Activated CD4-positive, alpha-beta T cell treated with anti-CD3 and anti-CD28 coated beads, Interleukin-2, amount 10 ng/mL, durations not matched to agents 7 days and 5 days (primary cell): ENCODE results near the gene SMIM28. TPM values are rescaled to one million over a fixed set of nuclear protein-coding genes. Genes with fewer than 3 reads are reported as not detected.
A peak's percentile ranks its signal among the peaks of the same experiment; 100 is the strongest.

Experiments
- CTCF ChIA-PET: fragments of 350-600 bp; sonication (Branson Sonifier 250); formaldehyde crosslinking; loops from one replicate; lab custom pipeline; 2021; ENCODE audit warnings: antibody characterized with exemption; lab: Charles Lee
- POLR2A ChIA-PET: fragments of 350-600 bp; sonication (Branson Sonifier 250); formaldehyde crosslinking; loops from one replicate; lab custom pipeline; 2021; ENCODE audit warnings: antibody characterized with exemption; lab: Charles Lee
- DNase-seq: peaks from one replicate; pipeline ENCODE4 v3.0.0-alpha.2; 2020
- H3K27ac Mint-ChIP-seq: one replicate; pipeline ENCODE4 v1.8.0; 2021; ENCODE audit warnings: mild to moderate bottlenecking, moderate library complexity, mixed read lengths
- H3K27me3 Mint-ChIP-seq: one replicate; pipeline ENCODE4 v1.8.0; 2021; ENCODE audit warnings: mixed read lengths
- H3K36me3 Mint-ChIP-seq: one replicate; pipeline ENCODE4 v1.8.0; 2021; ENCODE audit warnings: low read depth, mixed read lengths
- H3K4me1 Mint-ChIP-seq: one replicate; pipeline ENCODE4 v1.8.0; 2021; ENCODE audit warnings: mixed read lengths
- H3K4me3 Mint-ChIP-seq: one replicate; pipeline ENCODE4 v1.8.0; 2021; ENCODE audit warnings: mild to moderate bottlenecking, moderate library complexity, mixed read lengths
- H3K9me3 Mint-ChIP-seq: one replicate; pipeline ENCODE4 v1.8.0; 2021; ENCODE audit warnings: mixed read lengths
- total RNA-seq, 2 experiments: library from RNA; stranded (reverse); gene quantifications; one replicate each; pipeline ENCODE4 v1.2.3, GENCODE V29; 2021

SMIM28 gene
- total RNA-seq, 2 experiments from 2014 or later = not detected

DNA sequence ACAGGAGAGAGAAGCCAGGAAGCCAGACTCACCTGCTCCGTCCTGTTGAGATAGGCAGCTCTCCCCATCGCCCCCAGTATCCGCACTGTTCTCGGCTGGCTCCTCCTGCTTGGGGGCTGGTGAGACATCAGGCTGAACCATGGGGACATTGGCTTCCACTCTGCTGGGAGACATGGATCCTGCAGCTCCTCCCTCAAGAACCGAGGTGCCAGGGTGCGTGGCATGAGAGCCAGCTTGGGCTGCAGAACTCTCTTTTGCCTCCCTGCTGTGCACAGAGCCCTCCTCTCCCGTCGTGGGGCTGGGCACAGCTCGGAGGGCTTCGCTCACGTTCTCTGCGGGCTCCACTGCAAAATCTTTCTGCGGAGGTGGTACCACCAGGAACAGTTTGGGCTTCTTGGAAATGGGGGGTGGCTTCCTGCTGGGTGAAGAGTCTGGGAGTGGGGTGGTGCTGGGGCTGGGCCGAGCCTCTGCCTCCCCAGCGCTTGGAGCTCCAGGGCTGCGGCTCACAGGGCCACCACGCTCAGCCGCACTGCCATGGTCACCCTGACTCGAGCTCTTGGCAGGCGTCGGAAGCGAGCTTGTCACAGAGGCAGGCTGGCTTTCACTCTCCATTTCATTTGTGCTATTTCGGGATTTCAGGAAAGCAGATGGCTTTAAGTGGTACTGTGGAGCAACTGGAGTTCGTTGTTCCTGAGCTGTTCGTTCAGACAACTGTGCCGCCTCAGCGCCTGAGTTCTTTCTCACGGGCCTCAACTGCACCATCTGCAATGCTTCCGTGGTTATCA is 52.8 kb downstream of the SMIM28 start:
- H3K4me1 Mint-ChIP-seq = no peaks in the 10 kb centered on the region
- no peak overlapping the region for H3K27ac Mint-ChIP-seq
- no peak for DNase-seq
- CTCF ChIA-PET = interaction anchor here (0.6 to 1.9 kb wide), 6 partner anchors 16 to 158 kb away, joined by 3 to 6 read pairs (median 4); no protein-coding TSS in a partner anchor
- H3K36me3 Mint-ChIP-seq = no peaks in the 10 kb centered on the region
- H3K9me3 Mint-ChIP-seq = no peaks in the 10 kb centered on the region
- POLR2A ChIA-PET = no interaction called here
- no peaks in the 10 kb centered on the region for H3K27me3 Mint-ChIP-seq
- no peak overlapping the region for H3K4me3 Mint-ChIP-seq

GRCh38 chr6:138431256-138432062 is 53.8 kb downstream of the SMIM28 start:
- Mint-ChIP-seq H3K27me3 (no peaks in the 10 kb centered on the region), H3K27ac (peak overlapping the region; percentile 39), H3K4me3 (no peak overlapping the region), H3K4me1 (no peaks in the 10 kb centered on the region), H3K36me3 (no peaks in the 10 kb centered on the region), H3K9me3 (no peaks in the 10 kb centered on the region)
- no peak for DNase-seq
- CTCF ChIA-PET = interaction anchor here (0.6 to 1.9 kb wide), 3 partner anchors 15 to 106 kb away, joined by 3 to 6 read pairs (median 4); no protein-coding TSS in a partner anchor
- POLR2A ChIA-PET = no interaction called here

DNA sequence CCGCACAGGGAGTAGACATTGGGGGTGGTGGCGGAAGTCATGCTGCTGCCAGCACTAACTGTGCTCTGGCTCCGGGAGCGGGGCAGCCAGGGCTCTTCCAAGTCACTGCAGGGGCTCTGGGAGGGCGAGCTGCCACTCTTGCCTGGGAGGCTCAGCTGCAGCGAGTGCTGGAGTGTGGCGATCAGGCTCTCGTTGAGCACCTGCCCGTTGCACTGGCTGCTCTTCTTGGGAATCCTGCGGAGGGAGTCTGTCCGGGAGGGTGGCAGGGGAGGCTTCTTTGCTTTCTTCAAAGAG is 54.3 kb downstream of the SMIM28 start:
- H3K27ac Mint-ChIP-seq = no peak overlapping the region
- no peak overlapping the region for H3K4me3 Mint-ChIP-seq
- no peak for DNase-seq
- POLR2A ChIA-PET = no interaction called here
- H3K36me3 Mint-ChIP-seq = no peaks in the 10 kb centered on the region
- CTCF ChIA-PET = no interaction called here
- no peaks in the 10 kb centered on the region for H3K9me3 Mint-ChIP-seq
- H3K27me3 Mint-ChIP-seq = no peaks in the 10 kb centered on the region
- H3K4me1 Mint-ChIP-seq = no peaks in the 10 kb centered on the region

Other genes starting within 250 kb of the SMIM28 start
- gene ARFGEF3, start 216.0 kb upstream of the SMIM28 start, total RNA-seq = under 1 TPM; 0.05 to 0.06 TPM
- not detected for gene PBOV1, start 159.4 kb upstream of the SMIM28 start, total RNA-seq
- 10 to 100 TPM in 1 of 2 experiments, 1 to 10 TPM in 1; 9.2 to 11.7 TPM for gene HEBP2, start 26.3 kb downstream of the SMIM28 start, total RNA-seq
- under 1 TPM; 0.22 to 0.54 TPM for gene NHSL1, start 121.6 kb downstream of the SMIM28 start, total RNA-seq